Breast epithelium (tissue), 4 donors: Measurements from ENCODE around the gene SFXN1. TPM values are rescaled to one million over a fixed set of nuclear protein-coding genes. Genes with fewer than 3 reads are reported as not detected.

ENCODE experiments used
- DNase-seq, 2 donors: peaks; one replicate each; pipeline ENCODE4 v3.0.0-alpha.2; 2019; ENCODE audit warnings: low spot score in 2 of 2
- H3K27ac ChIP-seq, 2 donors: fragments of 200-600 bp; sonication (generic) in 1 of 2; one replicate each; pipeline ENCODE4 v1.5.1; 2016 to 2019; ENCODE audit warnings: mild to moderate bottlenecking in 1 of 2
- H3K27me3 ChIP-seq, 2 donors: fragments of 200-600 bp; sonication (generic) in 1 of 2; one replicate each; pipeline versions ENCODE4 v1.5.1 to v1.6.0; 2017 to 2019; ENCODE audit warnings: control low read depth in 1 of 2, mild to moderate bottlenecking in 1 of 2
- H3K36me3 ChIP-seq: fragments of 200-600 bp; one replicate; pipeline ENCODE4 v1.5.1; 2019
- H3K4me1 ChIP-seq, 2 donors: fragments of 200-600 bp; sonication (generic); one replicate each; pipeline ENCODE4 v1.5.1; 2016 to 2019; ENCODE audit warnings: control low read depth in 1 of 2
- H3K4me3 ChIP-seq, 3 donors: fragments of 200-600 bp; sonication (generic); 1 replicate in 2 of 3; 2 replicates in 1 of 3; pipeline ENCODE4 v1.5.1; 2016 to 2019; ENCODE audit warnings: mild to moderate bottlenecking in 3 of 3, moderate library complexity in 2 of 3
- H3K9me3 ChIP-seq, 2 donors: fragments of 200-600 bp; sonication (generic) in 1 of 2; one replicate each; pipeline ENCODE4 v1.5.1; 2016 to 2019; ENCODE audit warnings: control low read depth in 1 of 2
- POLR2A ChIP-seq: fragments of 450-650 bp; IDR thresholded peaks from one replicate; pipeline ENCODE4 v1.6.1; 2016; ENCODE audit warnings: antibody characterized with exemption, mild to moderate bottlenecking, moderate library complexity
- POLR2AphosphoS5 ChIP-seq, 3 donors: sonication (generic); formaldehyde crosslinking; IDR thresholded peaks; one replicate each; pipeline ENCODE4 v1.6.1; 2017; ENCODE audit warnings: antibody characterized with exemption in 3 of 3
- intact Hi-C: fragments of 100-400 bp; cut with DNase I; formaldehyde crosslinking; loops from one replicate; pipeline ENCODE4 v1.15.1; 2023; ENCODE audit warnings: low total_unique reads
- total RNA-seq, 3 donors: library from RNA; depleted of rRNA; stranded (reverse); fragments of >200 nt; gene quantifications; one replicate each; pipeline ENCODE4 v1.1.0, GENCODE V29; 2016
- TF ChIP-seq, protein P1 (sequence below), 3 donors: fragments of 450-650 bp; IDR thresholded peaks; one replicate each; pipeline ENCODE4 v1.5.1; 2016 to 2017; ENCODE audit warnings: antibody characterized with exemption in 3 of 3, mild to moderate bottlenecking in 3 of 3, moderate library complexity in 3 of 3

SFXN1 gene
- total RNA-seq: 10 to 100 TPM; 16.6 to 30.5 (median 20.9) TPM

- H3K27me3 ChIP-seq: no peaks in the 10 kb centered on the region
- peak in 1 of 2 donors; percentile 27 for DNase-seq
- peak within 1 kb of the TSS; percentile 73 to 87 for H3K27ac ChIP-seq
- TF ChIP-seq, protein P1, sequence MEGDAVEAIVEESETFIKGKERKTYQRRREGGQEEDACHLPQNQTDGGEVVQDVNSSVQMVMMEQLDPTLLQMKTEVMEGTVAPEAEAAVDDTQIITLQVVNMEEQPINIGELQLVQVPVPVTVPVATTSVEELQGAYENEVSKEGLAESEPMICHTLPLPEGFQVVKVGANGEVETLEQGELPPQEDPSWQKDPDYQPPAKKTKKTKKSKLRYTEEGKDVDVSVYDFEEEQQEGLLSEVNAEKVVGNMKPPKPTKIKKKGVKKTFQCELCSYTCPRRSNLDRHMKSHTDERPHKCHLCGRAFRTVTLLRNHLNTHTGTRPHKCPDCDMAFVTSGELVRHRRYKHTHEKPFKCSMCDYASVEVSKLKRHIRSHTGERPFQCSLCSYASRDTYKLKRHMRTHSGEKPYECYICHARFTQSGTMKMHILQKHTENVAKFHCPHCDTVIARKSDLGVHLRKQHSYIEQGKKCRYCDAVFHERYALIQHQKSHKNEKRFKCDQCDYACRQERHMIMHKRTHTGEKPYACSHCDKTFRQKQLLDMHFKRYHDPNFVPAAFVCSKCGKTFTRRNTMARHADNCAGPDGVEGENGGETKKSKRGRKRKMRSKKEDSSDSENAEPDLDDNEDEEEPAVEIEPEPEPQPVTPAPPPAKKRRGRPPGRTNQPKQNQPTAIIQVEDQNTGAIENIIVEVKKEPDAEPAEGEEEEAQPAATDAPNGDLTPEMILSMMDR (IDR thresholded peaks at IDR 0.05): no peak
- no peak for TF ChIP-seq POLR2AphosphoS5 (IDR thresholded peaks at IDR 0.05)
- no peak for TF ChIP-seq POLR2A
- no peaks in the 10 kb centered on the region for H3K36me3 ChIP-seq
- H3K9me3 ChIP-seq: no peaks in the 10 kb centered on the region
- peaks cover 7 to 8% of the 10 kb centered on the region in 2 donors for H3K4me1 ChIP-seq
- peak within 1 kb of the TSS; percentile 90 to 99 (median 95) for H3K4me3 ChIP-seq
- intact Hi-C loops: loop anchor here (5.0 kb wide), 1 partner anchor 1584 kb away; no protein-coding TSS in a partner anchor
Observed at GRCh38 chr5:175478384-175479124, at the start of gene SFXN1. Gene SFXN1 (plus strand): TSS chr5:175478560. CDS start chr5:175492104, 13,544 bp downstream.

DNA sequence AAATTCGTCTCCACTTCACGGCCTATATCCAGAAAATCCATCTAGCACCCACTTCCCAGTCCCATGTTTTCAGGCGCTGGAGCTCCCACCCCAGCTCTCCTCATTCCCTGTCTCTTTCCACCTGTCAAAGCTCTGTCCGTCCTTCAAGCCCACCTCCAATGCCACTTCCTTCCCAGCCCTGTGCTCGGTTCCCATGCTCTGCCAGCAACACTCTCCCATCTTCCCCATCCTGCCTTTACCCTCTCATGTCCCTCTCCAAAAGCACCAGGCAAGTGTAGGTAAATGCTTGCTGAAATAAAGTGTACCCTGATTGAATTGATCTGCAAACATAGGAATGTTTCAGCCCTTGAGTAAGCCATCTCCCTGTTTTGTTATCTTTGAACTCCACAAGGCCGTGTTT lies 43.6 kb upstream of the SFXN1 start:
- H3K27ac ChIP-seq: no peak overlapping the region
- intact Hi-C loops: no loop called here
- TF ChIP-seq POLR2A (no peak), POLR2AphosphoS5 (IDR thresholded peaks at IDR 0.05) (no peak)
- TF ChIP-seq, protein P1 (IDR thresholded peaks at IDR 0.05): no peak

DNA sequence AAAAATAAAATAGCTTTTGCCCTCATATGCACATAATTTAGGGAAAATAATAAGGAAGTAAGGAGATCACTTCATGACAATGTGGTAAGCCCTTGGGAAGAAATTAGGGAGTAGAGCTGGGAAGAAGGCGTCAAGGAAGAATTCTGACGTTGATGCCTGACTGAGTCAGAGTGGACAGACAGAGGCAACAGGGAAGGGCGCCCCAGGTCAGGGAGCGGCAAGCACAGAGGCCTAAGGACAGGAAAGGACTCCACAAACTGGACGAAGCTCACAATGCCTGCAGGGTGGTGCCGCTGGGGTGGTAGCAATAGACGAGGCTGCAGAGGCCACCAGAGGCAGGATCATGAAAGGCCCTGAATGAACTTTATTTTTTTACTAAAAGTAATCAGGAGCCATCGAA lies 42.0 kb upstream of the SFXN1 start:
- no peak for DNase-seq
- H3K4me1 ChIP-seq: no peaks in the 10 kb centered on the region
- H3K4me3 ChIP-seq: no peak overlapping the region
- TF ChIP-seq POLR2AphosphoS5 (IDR thresholded peaks at IDR 0.05): no peak
- TF ChIP-seq, protein P1 (IDR thresholded peaks at IDR 0.05): no peak
- no peak for TF ChIP-seq POLR2A
- no peaks in the 10 kb centered on the region for H3K36me3 ChIP-seq
- H3K27ac ChIP-seq: no peak overlapping the region
- no peaks in the 10 kb centered on the region for H3K9me3 ChIP-seq
- intact Hi-C loops: no loop called here
- H3K27me3 ChIP-seq: peaks cover 0 to 14% of the 10 kb centered on the region in 2 donors

More for the DNA sequence above, 43.6 kb upstream of the SFXN1 start:
- DNase-seq: no peak
- no peaks in the 10 kb centered on the region for H3K9me3 ChIP-seq
- no peaks in the 10 kb centered on the region for H3K4me1 ChIP-seq
- H3K4me3 ChIP-seq: no peak overlapping the region
- no peaks in the 10 kb centered on the region for H3K36me3 ChIP-seq
- H3K27me3 ChIP-seq: peaks cover 0 to 14% of the 10 kb centered on the region in 2 donors

- Histone ChIP-seq H3K9me3 (no peaks in the 10 kb centered on the region), H3K4me1 (no peaks in the 10 kb centered on the region), H3K4me3 (no peak overlapping the region), H3K27ac (no peak overlapping the region), H3K27me3 (peaks cover 0 to 33% of the 10 kb centered on the region in 2 donors), H3K36me3 (no peaks in the 10 kb centered on the region)
- TF ChIP-seq, protein P1 (IDR thresholded peaks at IDR 0.05): no peak
- TF ChIP-seq POLR2AphosphoS5 (IDR thresholded peaks at IDR 0.05) (no peak), POLR2A (no peak)
- intact Hi-C loops: no loop called here
- no peak for DNase-seq
Observed at GRCh38 chr5:175438234-175438857, 40.0 kb upstream of the SFXN1 start.

- H3K27me3 ChIP-seq: peaks cover 0 to 56% of the 10 kb centered on the region in 2 donors
- H3K36me3 ChIP-seq: no peaks in the 10 kb centered on the region
- H3K4me3 ChIP-seq: peak overlapping the region in 2 of 3 donors; percentile 34 to 57
- H3K4me1 ChIP-seq: peaks cover 0 to 8% of the 10 kb centered on the region in 2 donors
- no peaks in the 10 kb centered on the region for H3K9me3 ChIP-seq
- no peak overlapping the region for H3K27ac ChIP-seq
- intact Hi-C loops: no loop called here
- TF ChIP-seq POLR2A (no peak), POLR2AphosphoS5 (IDR thresholded peaks at IDR 0.05) (no peak)
- TF ChIP-seq, protein P1 (IDR thresholded peaks at IDR 0.05): no peak
- no peak for DNase-seq
Observed at GRCh38 chr5:175443514-175444059, 34.8 kb upstream of the SFXN1 start.
